Kidney epithelial cell (primary cell): Measurements from ENCODE around the gene TIMM23B. TPM values are rescaled to one million over a fixed set of nuclear protein-coding genes. Genes with fewer than 3 reads are reported as not detected.
"Not testable (repeated sequence)": the region's sequence is repeated elsewhere in the genome, so short reads cannot be mapped to it uniquely, and the experiment has no call there.

ENCODE experiments used
- DNase-seq: peaks from one replicate; pipeline ENCODE4 v3.0.0-alpha.2; 2010; ENCODE audit warnings: low read depth
- H3K27me3 ChIP-seq: 2 replicates; pipeline ENCODE4 v1.6.0; 2011; ENCODE audit warnings: low read length; ENCODE audit not compliant: control insufficient read depth, insufficient read depth
- H3K36me3 ChIP-seq: 2 replicates; pipeline ENCODE4 v1.5.1; 2011; ENCODE audit warnings: low read length; ENCODE audit not compliant: control insufficient read depth, insufficient read depth
- H3K4me3 ChIP-seq: 2 replicates; pipeline ENCODE4 v1.5.1; 2011; ENCODE audit warnings: low read depth, mild to moderate bottlenecking, control low read depth, low read length
- total RNA-seq: library from RNA; depleted of rRNA; stranded (reverse); fragments of >200 nt; gene quantifications from 2 replicates; pipeline ENCODE4 v1.2.3, GENCODE V29; 2015

TIMM23B gene
- 17.4 and 21.2 TPM in 2 replicates for total RNA-seq

GRCh38 chr10:49941447-49942338 is at the start of gene TIMM23B, which contains the start of gene PARG:
Gene TIMM23B, plus strand, starts transcription at chr10:49942053. Its CDS starts 142 bp downstream, at chr10:49942195.
Gene PARG, minus strand, starts transcription at chr10:49942027. Its CDS starts 302 bp downstream, at chr10:49941725.
- H3K4me3 ChIP-seq = peak within 1 kb of the TSS; percentile 57
- H3K27me3 ChIP-seq, H3K36me3 ChIP-seq: not testable (repeated sequence)
- DNase-seq = peak; percentile 31

- DNase-seq, H3K36me3 ChIP-seq, H3K27me3 ChIP-seq, H3K4me3 ChIP-seq: not testable (repeated sequence)
Measured at GRCh38 chr10:49899999-49900398, 41.9 kb upstream of the TIMM23B start.

- H3K27me3 ChIP-seq, H3K36me3 ChIP-seq, H3K4me3 ChIP-seq, DNase-seq: not testable (repeated sequence)
Measured at GRCh38 chr10:49900406-49900805, 41.4 kb upstream of the TIMM23B start.

- DNase-seq, H3K27me3 ChIP-seq, H3K4me3 ChIP-seq: not testable (repeated sequence)
Measured at GRCh38 chr10:49903829-49904228, 38.0 kb upstream of the TIMM23B start.

GRCh38 chr10:49908290-49909080 is 33.4 kb upstream of the TIMM23B start:
- DNase-seq, H3K36me3 ChIP-seq, H3K27me3 ChIP-seq, H3K4me3 ChIP-seq: not testable (repeated sequence)

More at GRCh38 chr10:49903829-49904228, 38.0 kb upstream of the TIMM23B start:
- H3K36me3 ChIP-seq = not testable (repeated sequence)

GRCh38 chr10:49910295-49910694 is 31.6 kb upstream of the TIMM23B start:
- not testable (repeated sequence) for DNase-seq, H3K27me3 ChIP-seq, H3K4me3 ChIP-seq, H3K36me3 ChIP-seq

GRCh38 chr10:49916451-49916850 is 25.4 kb upstream of the TIMM23B start:
- DNase-seq, H3K36me3 ChIP-seq, H3K4me3 ChIP-seq, H3K27me3 ChIP-seq: not testable (repeated sequence)

GRCh38 chr10:49917927-49918326 is 23.9 kb upstream of the TIMM23B start:
- H3K36me3 ChIP-seq = not testable (repeated sequence)

GRCh38 chr10:49922041-49922440 is 19.8 kb upstream of the TIMM23B start:
- not testable (repeated sequence) for H3K4me3 ChIP-seq, H3K27me3 ChIP-seq, DNase-seq, H3K36me3 ChIP-seq

More at GRCh38 chr10:49917927-49918326, 23.9 kb upstream of the TIMM23B start:
- not testable (repeated sequence) for H3K4me3 ChIP-seq, DNase-seq, H3K27me3 ChIP-seq

- not testable (repeated sequence) for H3K27me3 ChIP-seq, DNase-seq, H3K36me3 ChIP-seq, H3K4me3 ChIP-seq
Measured at GRCh38 chr10:49923572-49923971, 18.3 kb upstream of the TIMM23B start.

- not testable (repeated sequence) for H3K36me3 ChIP-seq, DNase-seq, H3K27me3 ChIP-seq
Measured at GRCh38 chr10:49931276-49931675, 10.6 kb upstream of the TIMM23B start.

GRCh38 chr10:49931959-49932728 is 9.7 kb upstream of the TIMM23B start:
- DNase-seq, H3K36me3 ChIP-seq, H3K27me3 ChIP-seq, H3K4me3 ChIP-seq: not testable (repeated sequence)

More at GRCh38 chr10:49931276-49931675, 10.6 kb upstream of the TIMM23B start:
- H3K4me3 ChIP-seq = not testable (repeated sequence)

GRCh38 chr10:49942339-49942705 is 469 bp downstream of the TIMM23B start:
- not testable (repeated sequence) for H3K27me3 ChIP-seq, DNase-seq, H3K36me3 ChIP-seq
- H3K4me3 ChIP-seq = peak overlapping the region; percentile 57

GRCh38 chr10:49943607-49944006 is 1.8 kb downstream of the TIMM23B start:
- not testable (repeated sequence) for H3K27me3 ChIP-seq, DNase-seq, H3K36me3 ChIP-seq, H3K4me3 ChIP-seq
